GM12878 (cell line): ENCODE results near the gene IL26.

Source experiments
- BMI1 ChIP-seq: fragments of 450-650 bp; IDR thresholded peaks from 2 replicates; pipeline ENCODE4 v1.6.1; 2016; ENCODE audit warnings: mild to moderate bottlenecking, moderate library complexity, borderline replicate concordance
- CBFB ChIP-seq: IDR thresholded peaks from 2 replicates; pipeline ENCODE4 v1.6.1; 2016; ENCODE audit warnings: antibody characterized with exemption, low read depth
- CHD1 ChIP-seq: IDR thresholded peaks from 2 replicates; pipeline ENCODE4 v1.6.1; 2012; ENCODE audit warnings: low read depth, low read length, improper control_type of control experiment
- CHD4 ChIP-seq: fragments of 200-600 bp; sonication (generic); IDR thresholded peaks from 2 replicates; pipeline ENCODE4 v1.6.1; 2016; ENCODE audit warnings: mild to moderate bottlenecking
- EZH2 ChIP-seq: IDR thresholded peaks from 2 replicates; pipeline ENCODE4 v1.6.1; 2012; ENCODE audit warnings: low read depth, mild to moderate bottlenecking, control low read depth, inconsistent platforms, low read length, borderline replicate concordance; ENCODE audit not compliant: control insufficient read depth
- POLR2AphosphoS5 ChIP-seq: IDR thresholded peaks from 2 replicates; pipeline ENCODE4 v1.6.1; 2011; ENCODE audit warnings: mild to moderate bottlenecking, low read length, inconsistent platforms
- RFX5 ChIP-seq: IDR thresholded peaks from 2 replicates; pipeline ENCODE4 v1.6.1; 2011; ENCODE audit warnings: low read depth, low read length, improper control_type of control experiment
- SIX5 ChIP-seq: IDR thresholded peaks from 2 replicates; pipeline ENCODE4 v1.6.1; 2011; ENCODE audit warnings: mild to moderate bottlenecking, low read depth, low read length, moderate library complexity; ENCODE audit not compliant: severe bottlenecking
- YY1 ChIP-seq: IDR thresholded peaks from 2 replicates; pipeline ENCODE4 v1.6.1; 2011; ENCODE audit warnings: low read depth, mild to moderate bottlenecking, low read length
- TF ChIP-seq, protein P1 (sequence below): IDR thresholded peaks from 2 replicates; pipeline ENCODE4 v1.6.1; 2011; ENCODE audit warnings: mild to moderate bottlenecking, low read depth, low read length, moderate library complexity; ENCODE audit not compliant: insufficient replicate concordance
- TF ChIP-seq, protein P2 (sequence below): fragments of 450-650 bp; formaldehyde crosslinking; IDR thresholded peaks from 2 replicates; pipeline ENCODE4 v1.4.0; 2020; ENCODE audit warnings: mild to moderate bottlenecking, moderate library complexity
- TF ChIP-seq, protein P3 (sequence below): fragments of 450-650 bp; IDR thresholded peaks from 2 replicates; pipeline ENCODE4 v1.6.1; 2017; ENCODE audit warnings: mild to moderate bottlenecking, moderate library complexity

DNA sequence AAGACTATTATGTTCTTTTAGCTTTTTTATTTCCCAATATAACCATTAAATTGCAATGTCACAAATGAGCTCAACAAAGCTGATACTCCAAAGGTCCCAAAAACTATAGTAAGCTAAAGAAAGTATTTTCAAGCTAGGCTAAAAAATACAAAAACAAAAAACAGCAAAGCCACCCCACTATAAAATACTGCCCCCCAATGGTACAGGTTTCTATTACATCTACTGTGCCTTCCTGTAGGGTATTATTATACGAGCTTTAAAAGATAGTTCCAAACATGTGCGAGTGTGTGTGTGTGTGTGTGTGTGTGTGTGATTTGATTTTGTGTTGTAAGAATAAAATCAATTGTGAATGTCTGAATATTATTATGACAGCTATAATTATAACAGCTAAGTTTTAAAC lies 67.2 kb downstream of the IL26 start:
- TF ChIP-seq, protein P1, sequence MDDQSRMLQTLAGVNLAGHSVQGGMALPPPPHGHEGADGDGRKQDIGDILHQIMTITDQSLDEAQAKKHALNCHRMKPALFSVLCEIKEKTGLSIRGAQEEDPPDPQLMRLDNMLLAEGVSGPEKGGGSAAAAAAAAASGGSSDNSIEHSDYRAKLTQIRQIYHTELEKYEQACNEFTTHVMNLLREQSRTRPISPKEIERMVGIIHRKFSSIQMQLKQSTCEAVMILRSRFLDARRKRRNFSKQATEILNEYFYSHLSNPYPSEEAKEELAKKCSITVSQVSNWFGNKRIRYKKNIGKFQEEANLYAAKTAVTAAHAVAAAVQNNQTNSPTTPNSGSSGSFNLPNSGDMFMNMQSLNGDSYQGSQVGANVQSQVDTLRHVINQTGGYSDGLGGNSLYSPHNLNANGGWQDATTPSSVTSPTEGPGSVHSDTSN = no peak
- TF ChIP-seq, protein P2, sequence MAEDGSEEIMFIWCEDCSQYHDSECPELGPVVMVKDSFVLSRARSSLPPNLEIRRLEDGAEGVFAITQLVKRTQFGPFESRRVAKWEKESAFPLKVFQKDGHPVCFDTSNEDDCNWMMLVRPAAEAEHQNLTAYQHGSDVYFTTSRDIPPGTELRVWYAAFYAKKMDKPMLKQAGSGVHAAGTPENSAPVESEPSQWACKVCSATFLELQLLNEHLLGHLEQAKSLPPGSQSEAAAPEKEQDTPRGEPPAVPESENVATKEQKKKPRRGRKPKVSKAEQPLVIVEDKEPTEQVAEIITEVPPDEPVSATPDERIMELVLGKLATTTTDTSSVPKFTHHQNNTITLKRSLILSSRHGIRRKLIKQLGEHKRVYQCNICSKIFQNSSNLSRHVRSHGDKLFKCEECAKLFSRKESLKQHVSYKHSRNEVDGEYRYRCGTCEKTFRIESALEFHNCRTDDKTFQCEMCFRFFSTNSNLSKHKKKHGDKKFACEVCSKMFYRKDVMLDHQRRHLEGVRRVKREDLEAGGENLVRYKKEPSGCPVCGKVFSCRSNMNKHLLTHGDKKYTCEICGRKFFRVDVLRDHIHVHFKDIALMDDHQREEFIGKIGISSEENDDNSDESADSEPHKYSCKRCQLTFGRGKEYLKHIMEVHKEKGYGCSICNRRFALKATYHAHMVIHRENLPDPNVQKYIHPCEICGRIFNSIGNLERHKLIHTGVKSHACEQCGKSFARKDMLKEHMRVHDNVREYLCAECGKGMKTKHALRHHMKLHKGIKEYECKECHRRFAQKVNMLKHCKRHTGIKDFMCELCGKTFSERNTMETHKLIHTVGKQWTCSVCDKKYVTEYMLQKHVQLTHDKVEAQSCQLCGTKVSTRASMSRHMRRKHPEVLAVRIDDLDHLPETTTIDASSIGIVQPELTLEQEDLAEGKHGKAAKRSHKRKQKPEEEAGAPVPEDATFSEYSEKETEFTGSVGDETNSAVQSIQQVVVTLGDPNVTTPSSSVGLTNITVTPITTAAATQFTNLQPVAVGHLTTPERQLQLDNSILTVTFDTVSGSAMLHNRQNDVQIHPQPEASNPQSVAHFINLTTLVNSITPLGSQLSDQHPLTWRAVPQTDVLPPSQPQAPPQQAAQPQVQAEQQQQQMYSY = no peak
- TF ChIP-seq POLR2AphosphoS5 (no peak), CHD4 (no peak), RFX5 (no peak), CBFB (no peak), EZH2 (no peak), YY1 (no peak), CHD1 (no peak), SIX5 (no peak), BMI1 (no peak)
- TF ChIP-seq, protein P3, sequence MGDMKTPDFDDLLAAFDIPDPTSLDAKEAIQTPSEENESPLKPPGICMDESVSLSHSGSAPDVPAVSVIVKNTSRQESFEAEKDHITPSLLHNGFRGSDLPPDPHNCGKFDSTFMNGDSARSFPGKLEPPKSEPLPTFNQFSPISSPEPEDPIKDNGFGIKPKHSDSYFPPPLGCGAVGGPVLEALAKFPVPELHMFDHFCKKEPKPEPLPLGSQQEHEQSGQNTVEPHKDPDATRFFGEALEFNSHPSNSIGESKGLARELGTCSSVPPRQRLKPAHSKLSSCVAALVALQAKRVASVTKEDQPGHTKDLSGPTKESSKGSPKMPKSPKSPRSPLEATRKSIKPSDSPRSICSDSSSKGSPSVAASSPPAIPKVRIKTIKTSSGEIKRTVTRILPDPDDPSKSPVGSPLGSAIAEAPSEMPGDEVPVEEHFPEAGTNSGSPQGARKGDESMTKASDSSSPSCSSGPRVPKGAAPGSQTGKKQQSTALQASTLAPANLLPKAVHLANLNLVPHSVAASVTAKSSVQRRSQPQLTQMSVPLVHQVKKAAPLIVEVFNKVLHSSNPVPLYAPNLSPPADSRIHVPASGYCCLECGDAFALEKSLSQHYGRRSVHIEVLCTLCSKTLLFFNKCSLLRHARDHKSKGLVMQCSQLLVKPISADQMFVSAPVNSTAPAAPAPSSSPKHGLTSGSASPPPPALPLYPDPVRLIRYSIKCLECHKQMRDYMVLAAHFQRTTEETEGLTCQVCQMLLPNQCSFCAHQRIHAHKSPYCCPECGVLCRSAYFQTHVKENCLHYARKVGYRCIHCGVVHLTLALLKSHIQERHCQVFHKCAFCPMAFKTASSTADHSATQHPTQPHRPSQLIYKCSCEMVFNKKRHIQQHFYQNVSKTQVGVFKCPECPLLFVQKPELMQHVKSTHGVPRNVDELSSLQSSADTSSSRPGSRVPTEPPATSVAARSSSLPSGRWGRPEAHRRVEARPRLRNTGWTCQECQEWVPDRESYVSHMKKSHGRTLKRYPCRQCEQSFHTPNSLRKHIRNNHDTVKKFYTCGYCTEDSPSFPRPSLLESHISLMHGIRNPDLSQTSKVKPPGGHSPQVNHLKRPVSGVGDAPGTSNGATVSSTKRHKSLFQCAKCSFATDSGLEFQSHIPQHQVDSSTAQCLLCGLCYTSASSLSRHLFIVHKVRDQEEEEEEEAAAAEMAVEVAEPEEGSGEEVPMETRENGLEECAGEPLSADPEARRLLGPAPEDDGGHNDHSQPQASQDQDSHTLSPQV = no peak
